ENCODE results near the gene MPP2. TPM values are rescaled to one million over a fixed set of nuclear protein-coding genes. Genes with fewer than 3 reads are reported as not detected.
"Not testable (repeated sequence)": the region's sequence is repeated elsewhere in the genome, so short reads cannot be mapped to it uniquely, and the experiment has no call there.

The MPP2 gene
- total RNA-seq, 1 donor = 3.3 TPM

GRCh38 chr17:43846963-43847371 lies 60.4 kb downstream of the MPP2 start, which contains the start of gene CD300LG:
Gene CD300LG (plus strand): TSS chr17:43847176. CDS start chr17:43847217, 41 bp downstream.
- TF ChIP-seq CTCF (IDR thresholded peaks at IDR 0.05; ENCODE audit: insufficient read depth, low read length) = no peak
- no peak within 1 kb of the TSS for H3K4me3 ChIP-seq (ENCODE audit: low read depth, low read length)
- DNase-seq (ENCODE audit: low read depth) = no peak

GRCh38 chr17:43846221-43846712 lies 61.1 kb downstream of the MPP2 start:
- peak; percentile 79 for DNase-seq (ENCODE audit: low read depth)
- TF ChIP-seq CTCF (IDR thresholded peaks at IDR 0.05; ENCODE audit: insufficient read depth, low read length) = peak; percentile 100
- H3K4me3 ChIP-seq (ENCODE audit: low read depth, low read length) = no peak overlapping the region

GRCh38 chr17:43845766-43846165 lies 61.6 kb downstream of the MPP2 start:
- TF ChIP-seq CTCF (IDR thresholded peaks at IDR 0.05; ENCODE audit: insufficient read depth, low read length) = no peak
- H3K4me3 ChIP-seq (ENCODE audit: low read depth, low read length) = no peak overlapping the region
- DNase-seq (ENCODE audit: low read depth) = no peak

- no peak for DNase-seq (ENCODE audit: low read depth)
- TF ChIP-seq CTCF (IDR thresholded peaks at IDR 0.05; ENCODE audit: insufficient read depth, low read length) = no peak
- H3K4me3 ChIP-seq (ENCODE audit: low read depth, low read length) = no peak overlapping the region
These were observed 63.1 kb downstream of the MPP2 start for GRCh38 chr17:43844241-43844640.

- H3K4me3 ChIP-seq (ENCODE audit: low read depth, low read length) = no peak overlapping the region
- no peak for TF ChIP-seq CTCF (IDR thresholded peaks at IDR 0.05; ENCODE audit: insufficient read depth, low read length)
- no peak for DNase-seq (ENCODE audit: low read depth)
These were observed 64.4 kb downstream of the MPP2 start for GRCh38 chr17:43842975-43843325.

GRCh38 chr17:43842091-43842974 lies 65.0 kb downstream of the MPP2 start:
- DNase-seq (ENCODE audit: low read depth) = peak; percentile 14
- not testable (repeated sequence) for H3K4me3 ChIP-seq (ENCODE audit: low read depth, low read length)

- no peak overlapping the region for H3K4me3 ChIP-seq (ENCODE audit: low read depth, low read length)
- peak; percentile 14 for DNase-seq (ENCODE audit: low read depth)
- no peak for TF ChIP-seq CTCF (IDR thresholded peaks at IDR 0.05; ENCODE audit: insufficient read depth, low read length)
These were observed 66.1 kb downstream of the MPP2 start for GRCh38 chr17:43841282-43841681.

Data from fibroblast of the aortic adventitia (primary cell).